ENCODE measurements around the gene SAMD4A.

SAMD4A gene

GRCh38 chr14:54703082-54703481 is 136.2 kb downstream of the SAMD4A start:
- no peak for DNase-seq (ENCODE audit: low read depth in 2 of 2)

- no peak for DNase-seq (ENCODE audit: low read depth in 2 of 2)
Observed at GRCh38 chr14:54703724-54704123, 136.8 kb downstream of the SAMD4A start.

- no peak for DNase-seq (ENCODE audit: low read depth in 2 of 2)
Observed at GRCh38 chr14:54704768-54705167, 137.8 kb downstream of the SAMD4A start.

GRCh38 chr14:54706769-54707168 is 139.8 kb downstream of the SAMD4A start:
- no peak for DNase-seq (ENCODE audit: low read depth in 2 of 2)

- DNase-seq (ENCODE audit: low read depth in 2 of 2) = no peak
Observed at GRCh38 chr14:54708161-54708560, 141.2 kb downstream of the SAMD4A start.

- no peak for DNase-seq (ENCODE audit: low read depth in 2 of 2)
Observed at GRCh38 chr14:54708982-54709381, 142.1 kb downstream of the SAMD4A start.

GRCh38 chr14:54709444-54709843 is 142.5 kb downstream of the SAMD4A start:
- DNase-seq (ENCODE audit: low read depth in 2 of 2) = no peak

- no peak for DNase-seq (ENCODE audit: low read depth in 2 of 2)
Observed at GRCh38 chr14:54709867-54710266, 142.9 kb downstream of the SAMD4A start.

- DNase-seq (ENCODE audit: low read depth in 2 of 2) = no peak
Observed at GRCh38 chr14:54711312-54711711, 144.4 kb downstream of the SAMD4A start.

GRCh38 chr14:54711812-54712464 is 145.0 kb downstream of the SAMD4A start:
- no peak for DNase-seq (ENCODE audit: low read depth in 2 of 2)

- DNase-seq (ENCODE audit: low read depth in 2 of 2) = no peak
Observed at GRCh38 chr14:54712465-54713200, 145.7 kb downstream of the SAMD4A start.

- DNase-seq (ENCODE audit: low read depth in 2 of 2) = peak; percentile 80 to 81
Observed at GRCh38 chr14:54713379-54713778, 146.5 kb downstream of the SAMD4A start.

- DNase-seq (ENCODE audit: low read depth in 2 of 2) = no peak
Observed at GRCh38 chr14:54715239-54715638, 148.3 kb downstream of the SAMD4A start.

GRCh38 chr14:54715811-54716210 is 148.9 kb downstream of the SAMD4A start:
- no peak for DNase-seq (ENCODE audit: low read depth in 2 of 2)

- no peak for DNase-seq (ENCODE audit: low read depth in 2 of 2)
Observed at GRCh38 chr14:54716862-54717261, 149.9 kb downstream of the SAMD4A start.

- no peak for DNase-seq (ENCODE audit: low read depth in 2 of 2)
Observed at GRCh38 chr14:54718046-54718445, 151.1 kb downstream of the SAMD4A start.

GRCh38 chr14:54719406-54719805 is 152.5 kb downstream of the SAMD4A start:
- no peak for DNase-seq (ENCODE audit: low read depth in 2 of 2)

GRCh38 chr14:54722791-54723432 is 156.0 kb downstream of the SAMD4A start:
- DNase-seq (ENCODE audit: low read depth in 2 of 2) = no peak

GRCh38 chr14:54724123-54724522 is 157.2 kb downstream of the SAMD4A start:
- no peak for DNase-seq (ENCODE audit: low read depth in 2 of 2)

- DNase-seq (ENCODE audit: low read depth in 2 of 2) = no peak
Observed at GRCh38 chr14:54724676-54725325, 157.9 kb downstream of the SAMD4A start.

GRCh38 chr14:54725998-54726397 is 159.1 kb downstream of the SAMD4A start:
- no peak for DNase-seq (ENCODE audit: low read depth in 2 of 2)

GRCh38 chr14:54727929-54728328 is 161.0 kb downstream of the SAMD4A start:
- DNase-seq (ENCODE audit: low read depth in 2 of 2) = no peak

All from fibroblast of skin of left biceps (primary cell).